ENCODE results near the gene SH3BP5L. TPM values are rescaled to one million over a fixed set of nuclear protein-coding genes. Genes with fewer than 3 reads are reported as not detected.

The SH3BP5L gene
- total and polyA plus RNA-seq, 2 of the 13 experiments (the other 11 are each of a cell fraction or from before 2014, with no cell fraction given) = 10.3 to 14.9 TPM

DNA sequence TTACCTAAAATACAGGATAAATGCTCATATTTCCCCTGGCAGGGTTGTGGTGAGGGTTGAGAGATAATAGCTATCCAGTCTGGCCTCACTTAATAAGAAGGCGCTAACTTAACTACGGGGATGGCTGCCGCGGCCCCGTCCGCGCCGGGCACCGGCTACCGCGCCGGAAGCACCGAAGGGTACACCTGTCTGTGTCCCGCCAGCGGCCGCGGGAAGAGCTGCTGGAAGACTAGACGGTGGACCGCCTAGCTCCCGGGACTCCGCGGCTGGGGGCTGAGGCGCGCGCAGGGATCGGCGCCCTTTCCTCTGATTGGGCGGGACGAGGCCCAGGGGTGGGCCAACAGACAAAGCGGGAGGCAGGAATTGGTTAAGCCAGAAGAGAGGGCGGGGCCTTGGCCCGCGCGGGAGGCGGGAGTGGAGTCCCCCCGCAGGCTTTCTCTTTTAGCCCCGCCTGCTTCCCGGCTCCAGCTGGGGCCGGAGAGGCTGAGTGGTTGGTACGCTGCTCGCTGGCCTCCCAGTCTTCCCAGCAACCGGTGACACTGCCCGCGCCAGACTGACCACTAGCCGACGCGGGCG lies 12.2 kb upstream of the SH3BP5L start, which contains the start of gene ZNF672 (continued):
- no peak for TF ChIP-seq ZNF281 (CRISPR knock-in tag; IDR thresholded peaks at IDR 0.05; ENCODE audit: borderline replicate concordance)
- 0 out of 2 replicates have a peak, but pooled peaks have one; percentile 10 for TF ChIP-seq ZNF256 (CRISPR knock-in tag; conservative IDR thresholded peaks at IDR 0.05)
- no peak for TF ChIP-seq FIP1L1 (IDR thresholded peaks at IDR 0.05; ENCODE audit: borderline replicate concordance, insufficient read depth, low read depth, low read length)
- TF ChIP-seq RNF219 (CRISPR knock-in tag; IDR thresholded peaks at IDR 0.05) = no peak
- TF ChIP-seq ZNF574 (CRISPR knock-in tag; IDR thresholded peaks at IDR 0.05) = peak; percentile 58; the same call in 1 of the 2 replicates
- TF ChIP-seq MED13 (CRISPR knock-in tag; IDR thresholded peaks at IDR 0.05) = no peak
- TF ChIP-seq ZNF879 (CRISPR knock-in tag; IDR thresholded peaks at IDR 0.05) = no peak
- TF ChIP-seq, protein P1, sequence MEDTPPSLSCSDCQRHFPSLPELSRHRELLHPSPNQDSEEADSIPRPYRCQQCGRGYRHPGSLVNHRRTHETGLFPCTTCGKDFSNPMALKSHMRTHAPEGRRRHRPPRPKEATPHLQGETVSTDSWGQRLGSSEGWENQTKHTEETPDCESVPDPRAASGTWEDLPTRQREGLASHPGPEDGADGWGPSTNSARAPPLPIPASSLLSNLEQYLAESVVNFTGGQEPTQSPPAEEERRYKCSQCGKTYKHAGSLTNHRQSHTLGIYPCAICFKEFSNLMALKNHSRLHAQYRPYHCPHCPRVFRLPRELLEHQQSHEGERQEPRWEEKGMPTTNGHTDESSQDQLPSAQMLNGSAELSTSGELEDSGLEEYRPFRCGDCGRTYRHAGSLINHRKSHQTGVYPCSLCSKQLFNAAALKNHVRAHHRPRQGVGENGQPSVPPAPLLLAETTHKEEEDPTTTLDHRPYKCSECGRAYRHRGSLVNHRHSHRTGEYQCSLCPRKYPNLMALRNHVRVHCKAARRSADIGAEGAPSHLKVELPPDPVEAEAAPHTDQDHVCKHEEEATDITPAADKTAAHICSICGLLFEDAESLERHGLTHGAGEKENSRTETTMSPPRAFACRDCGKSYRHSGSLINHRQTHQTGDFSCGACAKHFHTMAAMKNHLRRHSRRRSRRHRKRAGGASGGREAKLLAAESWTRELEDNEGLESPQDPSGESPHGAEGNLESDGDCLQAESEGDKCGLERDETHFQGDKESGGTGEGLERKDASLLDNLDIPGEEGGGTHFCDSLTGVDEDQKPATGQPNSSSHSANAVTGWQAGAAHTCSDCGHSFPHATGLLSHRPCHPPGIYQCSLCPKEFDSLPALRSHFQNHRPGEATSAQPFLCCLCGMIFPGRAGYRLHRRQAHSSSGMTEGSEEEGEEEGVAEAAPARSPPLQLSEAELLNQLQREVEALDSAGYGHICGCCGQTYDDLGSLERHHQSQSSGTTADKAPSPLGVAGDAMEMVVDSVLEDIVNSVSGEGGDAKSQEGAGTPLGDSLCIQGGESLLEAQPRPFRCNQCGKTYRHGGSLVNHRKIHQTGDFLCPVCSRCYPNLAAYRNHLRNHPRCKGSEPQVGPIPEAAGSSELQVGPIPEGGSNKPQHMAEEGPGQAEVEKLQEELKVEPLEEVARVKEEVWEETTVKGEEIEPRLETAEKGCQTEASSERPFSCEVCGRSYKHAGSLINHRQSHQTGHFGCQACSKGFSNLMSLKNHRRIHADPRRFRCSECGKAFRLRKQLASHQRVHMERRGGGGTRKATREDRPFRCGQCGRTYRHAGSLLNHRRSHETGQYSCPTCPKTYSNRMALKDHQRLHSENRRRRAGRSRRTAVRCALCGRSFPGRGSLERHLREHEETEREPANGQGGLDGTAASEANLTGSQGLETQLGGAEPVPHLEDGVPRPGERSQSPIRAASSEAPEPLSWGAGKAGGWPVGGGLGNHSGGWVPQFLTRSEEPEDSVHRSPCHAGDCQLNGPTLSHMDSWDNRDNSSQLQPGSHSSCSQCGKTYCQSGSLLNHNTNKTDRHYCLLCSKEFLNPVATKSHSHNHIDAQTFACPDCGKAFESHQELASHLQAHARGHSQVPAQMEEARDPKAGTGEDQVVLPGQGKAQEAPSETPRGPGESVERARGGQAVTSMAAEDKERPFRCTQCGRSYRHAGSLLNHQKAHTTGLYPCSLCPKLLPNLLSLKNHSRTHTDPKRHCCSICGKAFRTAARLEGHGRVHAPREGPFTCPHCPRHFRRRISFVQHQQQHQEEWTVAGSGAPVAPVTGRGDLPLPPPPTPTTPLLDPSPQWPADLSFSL (CRISPR knock-in tag; IDR thresholded peaks at IDR 0.05) = no peak
- no peak for TF ChIP-seq FLYWCH1 (CRISPR knock-in tag; IDR thresholded peaks at IDR 0.05)
- peak; percentile 80 to 87 for TF ChIP-seq POLR2A (IDR thresholded peaks at IDR 0.05; ENCODE audit: insufficient read depth in 1 of 2, low read depth in 2 of 2, low read length in 2 of 2)
- TF ChIP-seq ZNF598 (CRISPR knock-in tag; IDR thresholded peaks at IDR 0.05; ENCODE audit: borderline replicate concordance) = no peak
